ENCODE data around the gene ARL6IP6. TPM values are rescaled to one million over a fixed set of nuclear protein-coding genes. Genes with fewer than 3 reads are reported as not detected.

ARL6IP6 gene
- total and polyA plus RNA-seq, 2 donors (not counting 1 experiment from before 2014, with no cell fraction given), result 19.0 to 53.9 TPM

GRCh38 chr2:152678808-152679207, 39.6 kb upstream of the ARL6IP6 start:
- H3K9me3 ChIP-seq (ENCODE audit: control insufficient read depth, insufficient read depth, low read depth, low read length), result no peaks in the 10 kb centered on the region
- no peak overlapping the region for H3K9ac ChIP-seq (ENCODE audit: insufficient read depth, low read length)
- H3K4me1 ChIP-seq (ENCODE audit: control insufficient read depth, extremely low read depth, insufficient read depth, low read length), result no peaks in the 10 kb centered on the region
- no peaks in the 10 kb centered on the region for H4K20me1 ChIP-seq (ENCODE audit: control insufficient read depth, extremely low read depth, insufficient read depth, low read length)
- H3K4me3 ChIP-seq (replicated peaks in 1 of 4; ENCODE audit: control extremely low read depth in 1 of 4, insufficient read depth in 1 of 4, low read depth in 3 of 4, low read length in 4 of 4), result no peak overlapping the region
- H3K27ac ChIP-seq (ENCODE audit: insufficient read depth, low read length), result no peak overlapping the region
- no peak overlapping the region for H3K4me2 ChIP-seq (ENCODE audit: extremely low read depth, insufficient read depth, low read length)
- no peak for TF ChIP-seq EZH2 (IDR thresholded peaks at IDR 0.05; ENCODE audit: low read length, missing control alignments)
- no peak for TF ChIP-seq CTCF (conservative IDR thresholded peaks at IDR 0.05 in 1 of 2, IDR thresholded peaks at IDR 0.05 in 1 of 2; ENCODE audit: low read depth in 1 of 2, low read length in 2 of 2)
- DNase-seq (ENCODE audit: low read depth in 2 of 2), result no peak
- H3K79me2 ChIP-seq (ENCODE audit: control insufficient read depth, insufficient read depth, low read length), result peaks cover 7% of the 10 kb centered on the region
- H3K27me3 ChIP-seq (ENCODE audit: control insufficient read depth, insufficient read depth, low read length), result no peaks in the 10 kb centered on the region
- H3K36me3 ChIP-seq (ENCODE audit: control insufficient read depth, insufficient read depth, low read length), result peaks cover 5% of the 10 kb centered on the region
- H2AFZ ChIP-seq (ENCODE audit: low read length), result no peak overlapping the region

- H3K4me3 ChIP-seq (replicated peaks in 1 of 4; ENCODE audit: control extremely low read depth in 1 of 4, insufficient read depth in 1 of 4, low read depth in 3 of 4, low read length in 4 of 4), result no peak overlapping the region
- H3K27me3 ChIP-seq (ENCODE audit: control insufficient read depth, insufficient read depth, low read length), result no peaks in the 10 kb centered on the region
- H3K4me2 ChIP-seq (ENCODE audit: extremely low read depth, insufficient read depth, low read length), result no peak overlapping the region
- TF ChIP-seq CTCF (conservative IDR thresholded peaks at IDR 0.05 in 1 of 2, IDR thresholded peaks at IDR 0.05 in 1 of 2; ENCODE audit: low read depth in 1 of 2, low read length in 2 of 2), result no peak
- no peak for TF ChIP-seq EZH2 (IDR thresholded peaks at IDR 0.05; ENCODE audit: low read length, missing control alignments)
- H4K20me1 ChIP-seq (ENCODE audit: control insufficient read depth, extremely low read depth, insufficient read depth, low read length), result no peaks in the 10 kb centered on the region
- H3K36me3 ChIP-seq (ENCODE audit: control insufficient read depth, insufficient read depth, low read length), result no peaks in the 10 kb centered on the region
- no peak for DNase-seq (ENCODE audit: low read depth in 2 of 2)
- peaks cover 12% of the 10 kb centered on the region for H3K79me2 ChIP-seq (ENCODE audit: control insufficient read depth, insufficient read depth, low read length)
- no peaks in the 10 kb centered on the region for H3K9me3 ChIP-seq (ENCODE audit: control insufficient read depth, insufficient read depth, low read depth, low read length)
- H3K9ac ChIP-seq (ENCODE audit: insufficient read depth, low read length), result no peak overlapping the region
- no peaks in the 10 kb centered on the region for H3K4me1 ChIP-seq (ENCODE audit: control insufficient read depth, extremely low read depth, insufficient read depth, low read length)
- H2AFZ ChIP-seq (ENCODE audit: low read length), result no peak overlapping the region
- no peak overlapping the region for H3K27ac ChIP-seq (ENCODE audit: insufficient read depth, low read length)
Observed at GRCh38 chr2:152682663-152683062, 35.8 kb upstream of the ARL6IP6 start.

- peaks cover 12% of the 10 kb centered on the region for H3K79me2 ChIP-seq (ENCODE audit: control insufficient read depth, insufficient read depth, low read length)
Observed at GRCh38 chr2:152683400-152683799, 35.0 kb upstream of the ARL6IP6 start.

More at GRCh38 chr2:152683400-152683799, 35.0 kb upstream of the ARL6IP6 start:
- no peaks in the 10 kb centered on the region for H3K4me1 ChIP-seq (ENCODE audit: control insufficient read depth, extremely low read depth, insufficient read depth, low read length)
- no peak for DNase-seq (ENCODE audit: low read depth in 2 of 2)
- no peak overlapping the region for H3K27ac ChIP-seq (ENCODE audit: insufficient read depth, low read length)
- no peak overlapping the region for H3K4me3 ChIP-seq (replicated peaks in 1 of 4; ENCODE audit: control extremely low read depth in 1 of 4, insufficient read depth in 1 of 4, low read depth in 3 of 4, low read length in 4 of 4)
- H3K9ac ChIP-seq (ENCODE audit: insufficient read depth, low read length), result no peak overlapping the region
- no peaks in the 10 kb centered on the region for H3K9me3 ChIP-seq (ENCODE audit: control insufficient read depth, insufficient read depth, low read depth, low read length)
- no peaks in the 10 kb centered on the region for H4K20me1 ChIP-seq (ENCODE audit: control insufficient read depth, extremely low read depth, insufficient read depth, low read length)
- no peak overlapping the region for H3K4me2 ChIP-seq (ENCODE audit: extremely low read depth, insufficient read depth, low read length)
- no peaks in the 10 kb centered on the region for H3K36me3 ChIP-seq (ENCODE audit: control insufficient read depth, insufficient read depth, low read length)
- H3K27me3 ChIP-seq (ENCODE audit: control insufficient read depth, insufficient read depth, low read length), result no peaks in the 10 kb centered on the region
- TF ChIP-seq CTCF (conservative IDR thresholded peaks at IDR 0.05 in 1 of 2, IDR thresholded peaks at IDR 0.05 in 1 of 2; ENCODE audit: low read depth in 1 of 2, low read length in 2 of 2) (no peak), EZH2 (IDR thresholded peaks at IDR 0.05; ENCODE audit: low read length, missing control alignments) (no peak)
- no peak overlapping the region for H2AFZ ChIP-seq (ENCODE audit: low read length)
